Epithelial cell of proximal tubule (primary cell): ENCODE results near the gene TRIM45. TPM values are rescaled to one million over a fixed set of nuclear protein-coding genes. Genes with fewer than 3 reads are reported as not detected.
"Not testable (repeated sequence)": the region's sequence is repeated elsewhere in the genome, so short reads cannot be mapped to it uniquely, and the experiment has no call there.

Experiments
- DNase-seq: peaks from one replicate; pipeline ENCODE4 v3.0.0-alpha.2; 2011; ENCODE audit warnings: low read depth
- H3K4me3 ChIP-seq: 2 replicates; pipeline ENCODE4 v1.5.1; 2011; ENCODE audit warnings: low read depth, mild to moderate bottlenecking, low read length
- total RNA-seq: library from RNA; depleted of rRNA; stranded (reverse); fragments of >200 nt; gene quantifications from 2 replicates; pipeline ENCODE4 v1.2.3, GENCODE V29; 2015
- TF ChIP-seq, protein P1 (sequence below): conservative IDR thresholded peaks from 2 replicates; pipeline ENCODE4 v1.5.1; 2012; ENCODE audit warnings: low read depth, mild to moderate bottlenecking, low read length

The TRIM45 gene
- total RNA-seq, 1 donor from 2014 or later, result 8.2 TPM

DNA sequence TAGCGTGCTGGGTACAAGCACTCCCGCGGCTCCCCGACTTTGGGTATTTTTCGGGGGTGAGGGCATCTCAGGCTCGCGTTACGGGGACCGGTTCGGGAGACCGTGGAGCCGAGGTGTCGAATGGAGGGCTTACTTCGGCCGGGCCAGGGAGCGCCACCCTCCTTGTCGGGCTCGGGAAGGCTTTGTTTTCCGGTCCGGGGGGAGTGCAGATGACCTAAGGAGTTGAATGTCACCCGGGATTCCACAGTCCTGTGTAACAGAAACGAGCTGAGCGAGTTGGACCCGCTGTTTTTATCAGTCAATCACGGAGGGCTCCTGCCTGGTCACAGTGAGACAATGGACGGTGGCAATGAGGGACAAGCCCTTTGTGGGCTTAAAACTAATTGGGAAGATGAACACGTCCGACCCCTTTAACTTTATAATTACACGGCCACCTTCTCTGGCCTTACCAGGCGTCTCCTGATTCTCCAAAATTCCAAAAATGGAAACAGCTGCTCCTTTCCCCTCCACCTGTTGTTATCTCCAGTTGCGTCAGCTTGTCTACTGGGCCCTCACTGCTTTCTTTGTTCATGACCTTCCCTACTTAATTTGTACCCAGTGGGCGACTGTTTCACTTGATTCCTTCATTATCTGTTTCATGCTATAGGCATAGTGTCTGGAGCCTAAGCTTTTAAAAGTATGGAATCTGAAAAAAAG lies 929 bp upstream of the TRIM45 start:
- no peak for DNase-seq
- TF ChIP-seq, protein P1, sequence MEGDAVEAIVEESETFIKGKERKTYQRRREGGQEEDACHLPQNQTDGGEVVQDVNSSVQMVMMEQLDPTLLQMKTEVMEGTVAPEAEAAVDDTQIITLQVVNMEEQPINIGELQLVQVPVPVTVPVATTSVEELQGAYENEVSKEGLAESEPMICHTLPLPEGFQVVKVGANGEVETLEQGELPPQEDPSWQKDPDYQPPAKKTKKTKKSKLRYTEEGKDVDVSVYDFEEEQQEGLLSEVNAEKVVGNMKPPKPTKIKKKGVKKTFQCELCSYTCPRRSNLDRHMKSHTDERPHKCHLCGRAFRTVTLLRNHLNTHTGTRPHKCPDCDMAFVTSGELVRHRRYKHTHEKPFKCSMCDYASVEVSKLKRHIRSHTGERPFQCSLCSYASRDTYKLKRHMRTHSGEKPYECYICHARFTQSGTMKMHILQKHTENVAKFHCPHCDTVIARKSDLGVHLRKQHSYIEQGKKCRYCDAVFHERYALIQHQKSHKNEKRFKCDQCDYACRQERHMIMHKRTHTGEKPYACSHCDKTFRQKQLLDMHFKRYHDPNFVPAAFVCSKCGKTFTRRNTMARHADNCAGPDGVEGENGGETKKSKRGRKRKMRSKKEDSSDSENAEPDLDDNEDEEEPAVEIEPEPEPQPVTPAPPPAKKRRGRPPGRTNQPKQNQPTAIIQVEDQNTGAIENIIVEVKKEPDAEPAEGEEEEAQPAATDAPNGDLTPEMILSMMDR, result no peak
- peak overlapping the region; percentile 92 for H3K4me3 ChIP-seq

DNA sequence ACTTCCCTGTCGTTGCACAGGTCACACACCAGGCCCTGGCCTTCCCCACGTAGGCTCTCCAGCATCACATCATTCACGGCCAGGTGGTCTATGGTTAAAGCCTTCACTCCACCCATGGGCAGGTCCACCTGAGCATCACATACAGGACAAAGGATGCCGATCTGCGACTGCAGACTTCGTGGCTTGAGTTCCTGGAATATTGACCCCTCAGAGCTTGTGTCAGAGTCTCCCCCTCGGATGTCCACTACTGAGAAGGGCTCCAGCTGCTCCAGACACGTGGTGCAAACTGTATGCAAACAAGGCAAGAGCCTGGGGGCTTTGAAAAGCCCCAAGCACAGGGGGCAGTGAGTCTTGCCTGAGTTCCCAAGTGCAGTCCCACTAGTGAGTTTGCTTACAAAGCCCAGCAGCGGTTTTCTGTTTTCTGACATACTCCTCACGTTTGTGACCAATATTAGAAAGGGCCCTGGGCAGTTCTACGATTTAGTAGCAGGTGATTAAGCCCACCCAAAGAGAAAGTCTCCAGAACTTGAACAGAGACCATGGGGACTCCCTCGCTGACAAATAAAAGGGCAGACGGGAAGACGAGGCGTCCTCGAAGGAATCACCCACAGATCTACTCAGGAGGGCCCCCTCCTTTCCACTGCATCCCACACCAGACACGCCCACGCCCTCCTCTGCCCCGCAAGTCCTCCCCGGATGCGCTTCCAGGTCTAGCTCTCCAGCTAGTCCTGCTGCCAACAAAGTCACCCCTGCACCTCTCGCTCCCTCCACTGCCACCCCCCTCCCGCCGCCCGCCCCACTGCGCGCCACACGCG lies 568 bp downstream of the TRIM45 start:
- DNase-seq, result no peak
- TF ChIP-seq, protein P1, result no peak
- H3K4me3 ChIP-seq, result peak overlapping the region; percentile 92

DNA sequence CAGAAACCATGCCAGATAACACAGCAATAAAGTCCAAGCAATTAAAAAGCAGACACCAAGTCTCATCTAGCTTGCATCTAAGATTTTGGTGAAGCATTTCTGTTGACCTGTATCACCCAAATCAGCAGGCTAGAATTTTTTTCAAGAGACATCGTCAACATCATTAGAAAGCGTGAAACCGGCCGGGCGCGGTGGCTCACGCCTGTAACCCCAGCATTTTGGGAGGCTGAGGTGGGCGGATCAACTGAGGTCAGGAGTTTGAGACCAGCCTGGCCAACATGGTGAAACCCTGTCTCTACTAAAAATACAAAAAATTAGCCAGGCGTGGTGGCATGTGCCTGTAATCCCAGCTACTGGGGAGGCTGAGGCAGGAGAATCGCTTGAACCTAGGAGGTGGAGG lies 2.4 kb downstream of the TRIM45 start:
- DNase-seq, H3K4me3 ChIP-seq: not testable (repeated sequence)

DNA sequence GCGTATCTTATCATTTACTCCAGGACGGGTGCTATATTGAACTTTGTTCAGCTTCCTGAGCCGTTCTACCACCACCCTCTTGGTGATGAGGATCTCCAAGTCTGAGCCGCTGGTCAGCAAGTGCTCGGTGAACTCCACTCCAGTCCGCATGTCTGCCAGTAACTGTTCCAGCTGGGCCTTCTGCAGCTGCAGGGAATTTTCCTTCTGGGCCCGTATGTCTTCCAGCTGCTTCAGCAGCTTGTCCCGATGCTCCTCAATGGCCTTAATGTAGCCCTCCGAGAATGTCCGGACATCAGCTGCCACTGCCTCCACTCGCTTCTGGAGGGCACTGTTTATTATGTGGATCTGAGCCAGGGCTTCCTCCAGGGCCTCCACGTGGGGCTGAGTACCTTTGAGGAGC lies 3.4 kb downstream of the TRIM45 start:
- H3K4me3 ChIP-seq, result no peak overlapping the region
- no peak for DNase-seq
- TF ChIP-seq, protein P1, result no peak

DNA sequence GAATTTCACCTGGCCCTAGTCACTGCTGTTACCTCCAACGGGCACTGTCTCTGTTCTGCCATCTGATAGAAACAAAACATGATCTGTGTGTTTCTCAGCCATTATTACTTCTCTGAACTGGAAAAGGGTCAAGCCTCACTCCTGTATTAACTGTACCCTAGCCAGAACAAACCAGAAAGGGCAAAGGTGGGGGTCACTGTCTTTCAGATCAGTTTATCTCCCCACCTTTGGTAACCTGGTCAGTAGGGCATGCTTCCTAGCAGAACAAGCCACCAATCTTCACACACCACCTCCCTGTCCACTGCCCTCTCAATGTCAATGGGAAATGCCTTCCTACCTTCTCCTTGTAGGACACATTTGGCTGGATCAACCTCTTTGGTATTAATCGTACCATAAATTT lies 3.9 kb downstream of the TRIM45 start:
- DNase-seq, result no peak
- TF ChIP-seq, protein P1, result no peak
- H3K4me3 ChIP-seq, result no peak overlapping the region

DNA sequence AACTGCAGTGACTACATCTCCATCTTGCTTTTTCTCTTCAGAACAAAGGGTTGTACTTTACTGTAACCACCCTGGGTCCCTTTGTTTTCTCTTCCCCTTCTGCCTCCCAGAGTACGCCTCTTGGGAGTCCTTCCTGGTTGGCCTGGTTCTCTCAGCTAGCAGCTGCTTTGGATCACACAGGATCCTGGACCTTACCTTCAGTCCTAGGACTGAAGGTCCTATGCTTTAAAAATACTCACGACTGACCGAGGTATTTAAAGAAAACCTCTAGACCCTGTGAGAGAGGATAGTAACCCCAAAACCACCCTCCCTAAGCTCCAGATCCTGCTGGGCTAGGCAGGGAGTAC lies 4.8 kb downstream of the TRIM45 start:
- TF ChIP-seq, protein P1, result no peak
- no peak overlapping the region for H3K4me3 ChIP-seq
- no peak for DNase-seq

DNA sequence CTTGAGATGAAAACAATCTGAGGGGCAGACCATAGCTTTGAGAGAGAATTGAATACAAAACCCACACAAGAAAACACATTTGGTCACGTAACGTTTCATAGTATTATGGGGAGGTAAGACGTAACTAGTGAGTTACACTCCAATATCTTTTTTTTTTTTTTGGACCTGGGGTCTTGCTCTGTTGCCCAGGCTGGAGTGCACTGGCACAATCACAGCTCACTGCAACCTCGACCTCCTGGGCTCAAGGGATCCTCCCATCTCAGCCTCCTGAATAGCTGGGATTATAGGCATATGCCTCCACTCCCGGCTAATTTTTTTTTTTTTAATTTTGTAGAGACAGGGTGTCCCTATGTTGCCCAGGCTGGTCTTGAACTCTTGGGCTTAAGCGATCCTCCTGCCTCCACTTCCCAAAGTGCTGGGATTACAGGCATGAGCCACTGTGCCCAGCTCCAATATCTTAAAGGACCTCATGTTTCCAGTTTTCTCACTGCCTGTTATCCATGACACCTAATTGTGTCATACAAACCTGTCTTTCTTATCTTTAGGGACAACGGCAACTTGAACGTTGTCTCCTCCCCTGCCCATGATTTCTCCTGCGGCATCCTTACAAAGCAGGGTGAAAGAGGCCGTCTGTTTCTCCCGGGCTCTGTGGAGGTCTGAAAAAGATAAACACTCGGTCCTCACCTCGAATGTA lies 5.3 kb downstream of the TRIM45 start:
- no peak overlapping the region for H3K4me3 ChIP-seq
- no peak for DNase-seq
- TF ChIP-seq, protein P1, result no peak
